Effector memory CD8-positive, alpha-beta T cell (primary cell): ENCODE data around the gene SLX9.

Experiments
- ATAC-seq: fragments of 150-1000 bp; cut with Tn5 transposase; replicated peaks from 2 replicates; pipeline ENCODE4 v1.10.0; 2021; ENCODE audit warnings: mild to moderate bottlenecking, moderate library complexity
- DNase-seq, 3 experiments: peaks; one replicate each; pipeline ENCODE4 v3.0.0; 2021
- H3K27ac Mint-ChIP-seq, 2 donors: one replicate each; pipeline ENCODE4 v1.8.0; 2022; ENCODE audit warnings: mild to moderate bottlenecking in 2 of 2, mixed read lengths in 2 of 2, moderate library complexity in 2 of 2
- H3K27me3 Mint-ChIP-seq, 2 donors: one replicate each; pipeline ENCODE4 v1.8.0; 2022; ENCODE audit warnings: mixed read lengths in 2 of 2
- H3K36me3 Mint-ChIP-seq: one replicate; pipeline ENCODE4 v1.8.0; 2022; ENCODE audit warnings: mild to moderate bottlenecking, moderate library complexity, mixed read lengths; ENCODE audit not compliant: insufficient read depth
- H3K4me1 Mint-ChIP-seq, 2 donors: one replicate each; pipeline ENCODE4 v1.8.0; 2022; ENCODE audit warnings: low read depth in 2 of 2, mixed read lengths in 2 of 2
- H3K4me3 Mint-ChIP-seq, 2 donors: one replicate each; pipeline ENCODE4 v1.8.0; 2022; ENCODE audit warnings: mild to moderate bottlenecking in 2 of 2, mixed read lengths in 2 of 2, moderate library complexity in 2 of 2
- H3K9me3 Mint-ChIP-seq, 2 donors: one replicate each; pipeline ENCODE4 v1.8.0; 2022; ENCODE audit warnings: mixed read lengths in 2 of 2

SLX9 gene

GRCh38 chr21:44916965-44917364, 22.9 kb upstream of the SLX9 start:
- no peak for ATAC-seq
- peaks cover 68 to 72% of the 10 kb centered on the region in 2 donors for H3K4me1 Mint-ChIP-seq
- H3K27me3 Mint-ChIP-seq = no peaks in the 10 kb centered on the region
- no peak for DNase-seq
- peak overlapping the region; percentile 89 to 96 for H3K4me3 Mint-ChIP-seq
- no peaks in the 10 kb centered on the region for H3K9me3 Mint-ChIP-seq
- H3K27ac Mint-ChIP-seq = peak overlapping the region; percentile 89 to 93
- H3K36me3 Mint-ChIP-seq = peaks cover 61% of the 10 kb centered on the region

- Mint-ChIP-seq H3K27ac (peak overlapping the region; percentile 89 to 93), H3K36me3 (peaks cover 55% of the 10 kb centered on the region), H3K4me1 (peaks cover 66 to 74% of the 10 kb centered on the region in 2 donors), H3K4me3 (peak overlapping the region; percentile 89 to 96), H3K27me3 (no peaks in the 10 kb centered on the region), H3K9me3 (no peaks in the 10 kb centered on the region)
- DNase-seq (no peak), ATAC-seq (no peak)
Measured at GRCh38 chr21:44917446-44918106, 22.3 kb upstream of the SLX9 start.

GRCh38 chr21:44918107-44918470, 21.7 kb upstream of the SLX9 start:
- DNase-seq (no peak), ATAC-seq (no peak)
- H3K27ac Mint-ChIP-seq = peak overlapping the region; percentile 93 to 99
- peak overlapping the region; percentile 89 to 96 for H3K4me3 Mint-ChIP-seq
- peaks cover 65 to 77% of the 10 kb centered on the region in 2 donors for H3K4me1 Mint-ChIP-seq
- H3K9me3 Mint-ChIP-seq = no peaks in the 10 kb centered on the region
- H3K36me3 Mint-ChIP-seq = peaks cover 54% of the 10 kb centered on the region
- H3K27me3 Mint-ChIP-seq = no peaks in the 10 kb centered on the region

- Mint-ChIP-seq H3K27ac (peak overlapping the region; percentile 93 to 99), H3K4me1 (peaks cover 62 to 77% of the 10 kb centered on the region in 2 donors), H3K9me3 (no peaks in the 10 kb centered on the region), H3K4me3 (peak overlapping the region; percentile 89 to 96), H3K36me3 (peaks cover 54% of the 10 kb centered on the region), H3K27me3 (no peaks in the 10 kb centered on the region)
- ATAC-seq (no peak), DNase-seq (no peak)
Measured at GRCh38 chr21:44918581-44919033, 21.2 kb upstream of the SLX9 start.

- peaks cover 64 to 78% of the 10 kb centered on the region in 2 donors for H3K4me1 Mint-ChIP-seq
- H3K9me3 Mint-ChIP-seq = no peaks in the 10 kb centered on the region
- no peak for DNase-seq
- H3K27me3 Mint-ChIP-seq = no peaks in the 10 kb centered on the region
- ATAC-seq = peak; percentile 21
- H3K27ac Mint-ChIP-seq = peak overlapping the region; percentile 93 to 99
- peak overlapping the region; percentile 89 to 96 for H3K4me3 Mint-ChIP-seq
- H3K36me3 Mint-ChIP-seq = peaks cover 48% of the 10 kb centered on the region
Measured at GRCh38 chr21:44919111-44919912, 20.5 kb upstream of the SLX9 start.

GRCh38 chr21:44919913-44920693, 19.7 kb upstream of the SLX9 start:
- Mint-ChIP-seq H3K36me3 (peaks cover 46% of the 10 kb centered on the region), H3K4me1 (peaks cover 65 to 79% of the 10 kb centered on the region in 2 donors), H3K9me3 (no peaks in the 10 kb centered on the region), H3K27me3 (no peaks in the 10 kb centered on the region), H3K27ac (peak overlapping the region; percentile 93 to 99), H3K4me3 (peak overlapping the region; percentile 89 to 96)
- peak; percentile 30 for ATAC-seq
- no peak for DNase-seq

GRCh38 chr21:44920694-44921604, 18.9 kb upstream of the SLX9 start, which contains the start of gene ITGB2:
Gene ITGB2, minus strand, starts transcription at chr21:44920899. Its CDS starts 10,117 bp downstream, at chr21:44910782.
- Mint-ChIP-seq H3K27me3 (no peaks in the 10 kb centered on the region), H3K27ac (peak within 1 kb of the TSS; percentile 93 to 99), H3K9me3 (no peaks in the 10 kb centered on the region), H3K4me1 (peaks cover 63 to 80% of the 10 kb centered on the region in 2 donors), H3K36me3 (peaks cover 48% of the 10 kb centered on the region), H3K4me3 (peak within 1 kb of the TSS; percentile 89 to 96)
- peak; percentile 50 to 55 (median 52) for DNase-seq
- ATAC-seq = peak; percentile 75

GRCh38 chr21:44921928-44922327, 17.9 kb upstream of the SLX9 start:
- no peaks in the 10 kb centered on the region for H3K27me3 Mint-ChIP-seq
- peak overlapping the region; percentile 89 to 96 for H3K4me3 Mint-ChIP-seq
- no peak for ATAC-seq
- peak overlapping the region; percentile 93 to 99 for H3K27ac Mint-ChIP-seq
- H3K36me3 Mint-ChIP-seq = peaks cover 49% of the 10 kb centered on the region
- H3K9me3 Mint-ChIP-seq = no peaks in the 10 kb centered on the region
- H3K4me1 Mint-ChIP-seq = peaks cover 66 to 81% of the 10 kb centered on the region in 2 donors
- DNase-seq = no peak

GRCh38 chr21:44923480-44924084, 16.2 kb upstream of the SLX9 start:
- no peaks in the 10 kb centered on the region for H3K27me3 Mint-ChIP-seq
- H3K27ac Mint-ChIP-seq = peak overlapping the region in 1 of 2 donors; percentile 99
- H3K4me3 Mint-ChIP-seq = peak overlapping the region; percentile 46 to 96
- DNase-seq = no peak
- no peak for ATAC-seq
- peaks cover 66 to 78% of the 10 kb centered on the region in 2 donors for H3K4me1 Mint-ChIP-seq
- H3K36me3 Mint-ChIP-seq = peaks cover 40% of the 10 kb centered on the region
- H3K9me3 Mint-ChIP-seq = no peaks in the 10 kb centered on the region

- peak; percentile 7 for ATAC-seq
- no peak for DNase-seq
- H3K27ac Mint-ChIP-seq = peak overlapping the region; percentile 85 to 99
- H3K27me3 Mint-ChIP-seq = no peaks in the 10 kb centered on the region
- H3K9me3 Mint-ChIP-seq = no peaks in the 10 kb centered on the region
- peaks cover 36% of the 10 kb centered on the region for H3K36me3 Mint-ChIP-seq
- peak overlapping the region; percentile 87 to 96 for H3K4me3 Mint-ChIP-seq
- peaks cover 69 to 86% of the 10 kb centered on the region in 2 donors for H3K4me1 Mint-ChIP-seq
Measured at GRCh38 chr21:44924606-44925377, 15.0 kb upstream of the SLX9 start.

GRCh38 chr21:44925378-44925755, 14.5 kb upstream of the SLX9 start:
- H3K27ac Mint-ChIP-seq = peak overlapping the region; percentile 85 to 99
- no peak for DNase-seq
- ATAC-seq = no peak

More at GRCh38 chr21:44925378-44925755, 14.5 kb upstream of the SLX9 start:
- no peaks in the 10 kb centered on the region for H3K27me3 Mint-ChIP-seq
- H3K4me1 Mint-ChIP-seq = peaks cover 72 to 86% of the 10 kb centered on the region in 2 donors
- peak overlapping the region; percentile 87 to 90 for H3K4me3 Mint-ChIP-seq
- no peaks in the 10 kb centered on the region for H3K9me3 Mint-ChIP-seq
- peaks cover 35% of the 10 kb centered on the region for H3K36me3 Mint-ChIP-seq
